ENCODE results near the gene PEAK1. TPM values are rescaled to one million over a fixed set of nuclear protein-coding genes. Genes with fewer than 3 reads are reported as not detected.
A peak's percentile ranks its signal among the peaks of the same experiment; 100 is the strongest.

Gene PEAK1
- total RNA-seq, 1 donor from 2014 or later, result 27.7 TPM

DNA sequence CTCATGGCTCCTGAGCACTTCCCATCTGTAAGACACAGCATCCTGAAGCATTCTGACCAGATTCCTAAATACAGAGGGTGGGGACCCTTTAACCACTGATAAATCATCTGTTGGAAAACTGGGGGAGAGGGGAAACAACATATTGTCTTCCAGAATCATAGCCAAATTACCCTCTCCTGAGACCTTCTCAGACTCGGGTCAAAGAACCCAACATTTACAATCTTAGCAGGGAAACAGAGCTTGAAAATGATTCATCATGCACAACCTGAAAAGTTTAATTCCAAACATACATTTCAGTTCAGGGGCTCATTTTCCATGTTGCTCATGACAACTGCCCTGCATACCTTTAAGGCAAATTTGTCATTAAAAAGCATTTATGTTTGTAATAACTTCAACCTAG lies 300.5 kb downstream of the PEAK1 start:
- Histone ChIP-seq H3K27me3 (no peaks in the 10 kb centered on the region), H3K4me1 (peaks cover 13% of the 10 kb centered on the region), H3K27ac (no peak overlapping the region), H3K36me3 (peaks cover 0 to 6% of the 10 kb centered on the region in 2 donors), H3K4me3 (no peak overlapping the region), H3K9me3 (no peaks in the 10 kb centered on the region)
- no peak for TF ChIP-seq POLR2A (IDR thresholded peaks at IDR 0.05)
- TF ChIP-seq POLR2AphosphoS5 (IDR thresholded peaks at IDR 0.05; ENCODE audit: insufficient read depth in 1 of 2, low read depth in 1 of 2), result no peak
- TF ChIP-seq, protein P1, sequence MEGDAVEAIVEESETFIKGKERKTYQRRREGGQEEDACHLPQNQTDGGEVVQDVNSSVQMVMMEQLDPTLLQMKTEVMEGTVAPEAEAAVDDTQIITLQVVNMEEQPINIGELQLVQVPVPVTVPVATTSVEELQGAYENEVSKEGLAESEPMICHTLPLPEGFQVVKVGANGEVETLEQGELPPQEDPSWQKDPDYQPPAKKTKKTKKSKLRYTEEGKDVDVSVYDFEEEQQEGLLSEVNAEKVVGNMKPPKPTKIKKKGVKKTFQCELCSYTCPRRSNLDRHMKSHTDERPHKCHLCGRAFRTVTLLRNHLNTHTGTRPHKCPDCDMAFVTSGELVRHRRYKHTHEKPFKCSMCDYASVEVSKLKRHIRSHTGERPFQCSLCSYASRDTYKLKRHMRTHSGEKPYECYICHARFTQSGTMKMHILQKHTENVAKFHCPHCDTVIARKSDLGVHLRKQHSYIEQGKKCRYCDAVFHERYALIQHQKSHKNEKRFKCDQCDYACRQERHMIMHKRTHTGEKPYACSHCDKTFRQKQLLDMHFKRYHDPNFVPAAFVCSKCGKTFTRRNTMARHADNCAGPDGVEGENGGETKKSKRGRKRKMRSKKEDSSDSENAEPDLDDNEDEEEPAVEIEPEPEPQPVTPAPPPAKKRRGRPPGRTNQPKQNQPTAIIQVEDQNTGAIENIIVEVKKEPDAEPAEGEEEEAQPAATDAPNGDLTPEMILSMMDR (IDR thresholded peaks at IDR 0.05), result no peak
- DNase-seq (ENCODE audit: extremely low spot score in 2 of 2), result no peak
- intact Hi-C loops (cut with DNase I), result loop anchor here (10.0 kb wide), 1 partner anchor 425 kb away; no protein-coding TSS in a partner anchor

DNA sequence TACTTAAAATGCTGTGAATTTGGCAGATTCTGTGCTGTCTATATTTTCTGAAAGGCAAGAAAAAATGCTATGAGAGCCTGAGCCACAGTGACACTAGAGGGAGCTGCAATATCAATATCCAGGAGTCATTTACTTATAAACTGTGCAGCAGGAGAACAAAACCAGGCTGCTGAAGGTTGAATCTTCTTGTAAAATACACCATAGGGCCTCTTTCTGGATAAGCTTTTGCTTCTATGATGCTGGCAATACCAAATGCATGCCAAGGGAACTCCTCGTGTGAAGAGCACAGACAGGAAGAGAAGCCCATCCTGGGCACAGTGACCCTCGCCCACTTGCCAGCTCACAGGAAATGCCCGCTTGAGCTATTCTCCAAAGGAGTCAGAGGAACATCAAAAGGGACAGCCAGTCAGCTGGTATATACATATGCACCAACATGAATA lies 301.0 kb downstream of the PEAK1 start:
- H3K4me3 ChIP-seq, result no peak overlapping the region
- peaks cover 13% of the 10 kb centered on the region for H3K4me1 ChIP-seq
- H3K27ac ChIP-seq, result no peak overlapping the region
- intact Hi-C loops (cut with DNase I), result loop anchor here (10.0 kb wide), 1 partner anchor 426 kb away; no protein-coding TSS in a partner anchor
- H3K27me3 ChIP-seq, result no peaks in the 10 kb centered on the region
- H3K36me3 ChIP-seq, result peaks cover 0 to 11% of the 10 kb centered on the region in 2 donors
- no peak for TF ChIP-seq POLR2A (IDR thresholded peaks at IDR 0.05)
- TF ChIP-seq, protein P1 (IDR thresholded peaks at IDR 0.05), result peak in 2 of 3 experiments; percentile 62 to 70
- no peaks in the 10 kb centered on the region for H3K9me3 ChIP-seq
- DNase-seq (ENCODE audit: extremely low spot score in 2 of 2), result no peak

DNA sequence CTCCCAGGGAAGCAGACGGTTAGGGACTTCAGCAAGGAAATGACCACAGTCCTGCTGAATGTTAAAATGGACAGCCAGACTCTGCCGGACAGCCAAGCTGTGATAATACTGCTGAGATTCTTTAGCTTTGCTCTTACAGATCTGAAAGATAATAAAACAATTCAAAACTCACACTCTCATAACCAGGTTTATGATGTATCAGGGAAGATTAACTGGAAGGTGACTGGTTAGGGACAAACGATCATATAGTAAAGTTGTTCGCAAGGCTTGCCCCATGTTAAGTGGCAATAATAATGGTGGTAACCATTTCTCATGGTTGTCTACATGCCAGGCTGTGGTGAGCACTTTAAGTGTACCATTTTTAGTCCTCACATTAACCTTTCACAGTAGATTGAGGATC lies 304.7 kb downstream of the PEAK1 start:
- H3K36me3 ChIP-seq, result peaks cover 0 to 15% of the 10 kb centered on the region in 2 donors
- TF ChIP-seq, protein P1 (IDR thresholded peaks at IDR 0.05), result no peak
- TF ChIP-seq POLR2AphosphoS5 (IDR thresholded peaks at IDR 0.05; ENCODE audit: insufficient read depth in 1 of 2, low read depth in 1 of 2), result no peak
- TF ChIP-seq POLR2A (IDR thresholded peaks at IDR 0.05), result no peak
- H3K9me3 ChIP-seq, result no peaks in the 10 kb centered on the region
- intact Hi-C loops (cut with DNase I), result loop anchor here (10.0 kb wide), 1 partner anchor 430 kb away; no protein-coding TSS in a partner anchor
- no peaks in the 10 kb centered on the region for H3K27me3 ChIP-seq
- H3K27ac ChIP-seq, result no peak overlapping the region
- DNase-seq (ENCODE audit: extremely low spot score in 2 of 2), result no peak
- H3K4me3 ChIP-seq, result no peak overlapping the region
- peaks cover 13% of the 10 kb centered on the region for H3K4me1 ChIP-seq

DNA sequence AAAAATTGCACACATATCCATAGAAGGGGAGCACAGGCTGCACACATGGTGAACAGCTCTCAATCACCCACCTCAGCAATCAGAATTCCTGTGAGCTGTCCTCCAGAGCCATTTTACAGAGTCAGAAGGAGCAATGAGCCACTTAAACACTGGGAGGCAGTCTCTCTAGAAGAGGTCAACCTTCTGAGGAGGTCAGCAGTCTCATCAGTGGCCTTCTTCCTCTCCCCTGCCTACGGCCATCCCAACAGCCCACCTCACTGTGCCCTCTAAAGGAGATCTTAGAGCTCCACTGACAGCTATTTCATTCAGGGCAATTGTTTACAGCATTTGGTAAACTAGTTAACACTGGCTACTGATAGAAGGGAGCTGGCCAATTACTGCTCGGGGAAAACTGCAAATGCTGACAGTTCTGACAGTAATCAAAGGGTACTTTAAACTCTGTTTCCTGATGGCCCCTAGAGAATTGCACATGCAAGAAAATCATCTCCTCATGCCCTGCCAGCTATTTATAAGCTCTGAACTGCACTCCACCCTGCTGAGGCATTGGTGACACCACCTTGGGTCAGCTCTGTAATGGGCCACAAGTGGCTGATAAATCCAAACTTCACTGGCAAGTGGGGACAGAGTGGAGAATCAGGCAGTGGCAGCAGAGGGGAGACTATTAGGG lies 306.9 kb downstream of the PEAK1 start:
- Histone ChIP-seq H3K4me3 (no peak overlapping the region), H3K4me1 (peaks cover 3% of the 10 kb centered on the region), H3K9me3 (no peaks in the 10 kb centered on the region), H3K27me3 (no peaks in the 10 kb centered on the region), H3K27ac (no peak overlapping the region), H3K36me3 (peaks cover 0 to 15% of the 10 kb centered on the region in 2 donors)
- TF ChIP-seq POLR2AphosphoS5 (IDR thresholded peaks at IDR 0.05; ENCODE audit: insufficient read depth in 1 of 2, low read depth in 1 of 2) (no peak), POLR2A (IDR thresholded peaks at IDR 0.05) (no peak)
- TF ChIP-seq, protein P1 (IDR thresholded peaks at IDR 0.05), result no peak
- no peak for DNase-seq (ENCODE audit: extremely low spot score in 2 of 2)
- intact Hi-C loops (cut with DNase I), result loop anchor here (10.0 kb wide), 1 partner anchor 432 kb away; no protein-coding TSS in a partner anchor

GRCh38 chr15:77111789-77112188 lies 308.1 kb downstream of the PEAK1 start:
- TF ChIP-seq POLR2AphosphoS5 (IDR thresholded peaks at IDR 0.05; ENCODE audit: insufficient read depth in 1 of 2, low read depth in 1 of 2), result no peak
- TF ChIP-seq, protein P1 (IDR thresholded peaks at IDR 0.05), result no peak
- TF ChIP-seq POLR2A (IDR thresholded peaks at IDR 0.05), result no peak
- no peaks in the 10 kb centered on the region for H3K27me3 ChIP-seq
- no peak for DNase-seq (ENCODE audit: extremely low spot score in 2 of 2)
- peaks cover 15% of the 10 kb centered on the region for H3K4me1 ChIP-seq
- peaks cover 0 to 15% of the 10 kb centered on the region in 2 donors for H3K36me3 ChIP-seq
- intact Hi-C loops (cut with DNase I), result loop anchor here (10.0 kb wide), 1 partner anchor 433 kb away; no protein-coding TSS in a partner anchor
- H3K4me3 ChIP-seq, result no peak overlapping the region
- no peaks in the 10 kb centered on the region for H3K9me3 ChIP-seq
- no peak overlapping the region for H3K27ac ChIP-seq

All from vagina (tissue), 2 donors.